Left renal cortex interstitium (tissue), 4 donors: ENCODE results near the gene DCLRE1A. TPM values are rescaled to one million over a fixed set of nuclear protein-coding genes. Genes with fewer than 3 reads are reported as not detected.
"Not testable (repeated sequence)": the region's sequence is repeated elsewhere in the genome, so short reads cannot be mapped to it uniquely, and the experiment has no call there.

Source experiments
- DNase-seq, 4 donors: peaks; one replicate each; pipeline ENCODE4 v3.0.0-alpha.2; 2013; ENCODE audit warnings: low read depth in 4 of 4, low spot score in 2 of 4, missing footprints in 1 of 4
- polyA plus RNA-seq, 4 donors: library from polyadenylated mRNA; unstranded; fragments of 120-200 nt; gene quantifications; one replicate each; pipeline ENCODE4 v1.2.1, GENCODE V29; 2013; ENCODE audit not compliant: insufficient read length in 4 of 4

DCLRE1A gene
- polyA plus RNA-seq, 4 donors: 12.5 to 15.8 (median 14.1) TPM

DNA sequence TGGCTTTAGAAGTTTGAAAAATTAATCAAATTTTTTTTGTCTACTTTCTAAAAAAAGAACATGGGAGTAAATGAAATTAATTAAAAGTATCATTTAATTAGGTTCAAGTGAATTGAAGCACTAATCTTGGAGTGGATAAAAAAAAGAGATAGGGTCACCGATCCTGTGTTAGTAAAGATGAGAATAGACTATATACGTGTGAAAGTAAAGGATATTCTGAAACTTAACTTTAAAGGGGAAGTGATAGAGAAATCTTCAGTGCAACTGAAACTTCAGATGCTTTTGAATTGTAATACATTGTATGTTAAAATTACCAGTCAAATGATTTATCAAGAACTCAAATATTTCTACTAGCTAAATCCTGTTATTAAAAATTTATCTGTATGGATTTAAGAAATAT, 5.4 kb upstream of the DCLRE1A start:
- no peak for DNase-seq

DNA sequence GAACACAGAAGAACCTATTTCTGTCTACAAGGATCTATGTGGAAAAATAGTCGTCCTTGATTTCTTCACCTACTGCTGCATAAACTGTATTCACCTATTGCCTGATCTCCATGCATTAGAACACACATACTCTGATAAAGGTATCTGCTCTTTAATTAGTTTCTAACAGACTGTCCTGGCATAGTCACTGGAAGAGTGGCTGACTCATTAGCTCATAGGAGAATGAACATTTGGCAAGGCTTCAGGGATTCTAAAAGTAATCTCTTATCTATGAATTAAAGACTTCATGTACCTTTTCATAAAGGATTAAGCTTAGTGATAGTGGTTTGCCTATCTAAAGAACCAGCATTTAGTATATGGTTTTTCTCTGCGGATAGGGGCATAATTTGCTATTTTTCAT, 4.7 kb upstream of the DCLRE1A start:
- DNase-seq: no peak

DNA sequence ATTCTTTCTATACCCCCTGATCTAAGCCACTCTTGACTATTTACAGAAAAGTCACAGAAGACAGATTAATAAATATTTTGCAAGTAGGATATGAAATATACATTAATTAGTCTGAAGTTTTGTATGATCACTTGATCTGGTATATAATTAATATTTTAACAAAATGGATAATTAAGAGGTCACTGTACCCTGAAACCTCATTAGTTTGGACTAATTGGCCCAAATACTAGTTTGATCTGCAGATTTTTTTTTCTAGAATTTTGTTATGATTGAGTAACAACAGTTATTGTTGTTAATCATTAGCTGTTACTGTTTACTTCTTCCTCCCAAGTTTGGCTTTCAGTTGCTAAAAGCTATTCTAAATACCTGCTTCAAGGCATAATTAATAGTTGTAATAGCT, 3.3 kb upstream of the DCLRE1A start:
- DNase-seq: no peak

DNA sequence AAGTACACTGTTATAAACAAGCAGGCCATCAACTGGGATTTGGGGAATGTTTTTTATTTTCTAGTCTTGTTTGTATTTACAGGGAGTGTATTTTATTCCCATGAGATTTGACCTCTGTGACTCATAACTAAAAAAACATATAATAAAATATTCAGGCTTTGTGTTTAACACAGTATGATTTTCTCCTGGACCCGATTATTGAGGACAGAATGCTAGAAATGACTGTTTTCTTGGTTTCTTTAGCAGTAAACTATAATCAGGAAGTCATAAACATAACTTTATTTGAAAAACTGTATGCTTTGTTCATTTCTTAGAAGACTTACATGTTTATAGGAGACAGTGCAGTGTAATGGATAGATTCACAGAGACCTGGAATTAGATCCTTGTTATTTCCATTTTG, 2.7 kb upstream of the DCLRE1A start:
- no peak for DNase-seq

DNA sequence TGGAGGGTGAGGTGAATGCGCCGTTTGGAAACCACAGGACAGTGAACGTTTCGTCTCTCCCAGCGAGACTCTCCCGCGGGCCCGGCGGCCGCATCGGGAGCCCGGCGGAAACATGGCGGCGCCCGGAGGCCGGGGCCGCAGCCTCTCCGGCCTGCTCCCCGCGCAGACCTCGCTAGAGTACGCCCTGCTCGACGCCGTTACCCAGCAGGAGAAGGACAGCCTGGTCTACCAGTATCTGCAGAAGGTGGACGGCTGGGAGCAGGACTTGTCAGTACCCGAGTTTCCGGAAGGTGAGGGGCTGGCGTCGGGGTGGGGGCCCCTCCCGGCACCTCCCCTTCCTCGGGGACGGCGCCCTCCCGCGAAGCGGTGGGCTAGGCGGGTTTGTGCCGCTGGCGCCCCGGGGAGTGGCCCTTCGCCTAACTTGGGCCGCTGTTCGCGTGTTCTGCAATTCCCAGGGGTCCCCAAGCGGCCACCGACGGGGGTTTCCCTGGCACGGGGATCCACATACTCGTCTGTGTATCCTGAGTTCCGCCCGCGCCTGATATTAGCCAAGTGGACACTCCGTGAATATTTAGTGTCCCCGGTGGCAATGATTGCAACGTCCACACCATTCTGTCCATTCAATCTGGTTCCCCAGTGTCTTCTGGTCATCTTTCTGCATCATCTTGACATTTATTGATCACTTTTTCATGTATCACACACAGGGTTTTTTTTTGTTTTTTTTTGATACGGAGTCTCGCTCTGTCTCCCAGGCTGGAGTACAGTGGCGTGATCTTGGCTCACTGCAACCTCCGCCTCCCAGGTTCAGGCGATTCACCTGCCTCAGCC, 1.1 kb upstream of the DCLRE1A start:
- peak; percentile 28 to 67 (median 64) for DNase-seq

DNA sequence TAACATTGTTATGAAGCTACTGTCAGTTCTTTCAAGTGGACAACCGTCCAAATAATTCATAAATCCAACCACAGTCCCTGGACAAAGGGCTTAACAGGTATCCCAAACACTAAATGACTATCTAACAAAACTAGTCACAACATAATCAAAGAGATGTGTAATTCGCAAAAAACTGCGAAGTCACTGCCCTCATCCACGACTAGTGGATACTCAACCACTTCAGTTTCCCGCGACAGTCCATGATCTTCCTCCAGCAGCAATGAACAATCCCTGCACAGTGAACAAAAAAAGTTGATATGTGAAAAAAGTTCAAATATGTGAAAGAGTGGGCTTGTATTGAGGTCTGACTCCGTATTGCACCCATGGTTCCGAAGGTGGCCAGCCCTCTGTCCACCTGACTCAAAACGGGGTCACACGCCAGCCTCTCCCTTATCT, 287 bp downstream of the DCLRE1A start:
- peak in 1 of 4 donors; percentile 43 for DNase-seq

DNA sequence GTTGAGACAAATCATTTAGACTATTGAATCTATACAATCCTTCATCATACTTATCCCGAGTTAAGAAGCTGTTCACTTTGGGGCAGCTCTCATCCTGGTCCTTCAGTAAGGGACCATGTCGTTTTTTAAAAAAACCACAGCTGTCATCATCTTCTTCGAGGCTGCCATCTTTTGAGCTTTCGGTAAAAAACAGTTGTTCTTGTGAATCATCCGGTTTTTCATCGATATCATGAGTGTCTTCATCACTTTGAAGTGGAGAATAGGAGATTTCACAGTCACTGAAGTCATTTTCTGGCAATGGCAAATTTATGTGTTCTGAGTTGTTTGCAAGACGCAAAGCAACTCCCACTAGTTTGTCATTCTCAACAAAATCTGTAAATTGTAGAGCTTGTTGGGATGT, 3.9 kb downstream of the DCLRE1A start:
- DNase-seq: no peak

DNA sequence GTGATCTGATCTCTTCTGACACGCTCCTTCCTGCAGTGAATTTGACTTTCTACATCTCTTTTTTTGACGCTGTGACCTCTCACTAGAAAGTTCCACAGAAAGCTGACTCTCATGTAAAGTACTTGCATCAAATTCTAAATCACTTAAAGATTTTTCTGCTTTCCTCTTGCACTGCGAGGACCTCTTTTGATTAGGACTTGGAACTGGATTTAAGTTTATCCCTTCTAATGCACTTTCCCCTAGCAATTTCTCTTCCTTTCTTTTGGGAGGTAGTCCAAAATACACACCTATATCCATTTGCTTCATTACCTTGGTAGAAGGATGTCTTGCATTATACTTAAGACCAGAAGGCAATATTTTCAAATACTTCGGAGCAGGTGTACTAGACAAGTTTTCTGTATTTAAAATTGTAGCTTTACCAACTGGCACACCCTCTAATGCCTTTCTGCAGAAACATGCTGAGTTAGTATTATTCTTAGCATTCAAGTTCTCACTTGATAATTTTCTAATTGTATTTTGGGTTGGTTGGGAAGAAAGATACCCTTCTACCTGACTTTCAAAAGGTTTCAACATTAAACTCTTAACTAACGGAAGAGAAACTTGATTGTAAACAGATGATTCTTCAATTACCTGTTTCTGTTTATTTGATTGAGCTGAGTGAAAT, 4.6 kb downstream of the DCLRE1A start:
- DNase-seq: no peak

DNA sequence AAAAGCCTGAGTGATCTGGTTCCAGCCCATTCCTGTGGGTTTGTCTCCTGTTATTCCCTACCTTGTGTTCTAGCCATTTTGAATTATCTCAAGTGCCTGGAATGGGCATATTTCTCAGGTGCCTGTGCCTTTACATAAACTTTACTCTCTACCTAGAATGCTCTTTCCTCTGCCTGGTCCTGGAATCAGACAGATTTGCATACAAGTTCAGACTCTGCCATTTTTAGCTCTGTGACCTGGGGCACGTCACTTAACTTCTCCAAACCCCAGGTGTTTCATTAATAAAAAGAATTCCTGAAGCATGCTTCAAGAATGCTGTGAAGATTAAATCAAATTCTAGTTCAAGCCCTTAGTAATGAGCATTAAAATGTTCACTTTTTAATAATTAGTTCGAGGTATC, 7.8 kb downstream of the DCLRE1A start:
- no peak for DNase-seq

DNA sequence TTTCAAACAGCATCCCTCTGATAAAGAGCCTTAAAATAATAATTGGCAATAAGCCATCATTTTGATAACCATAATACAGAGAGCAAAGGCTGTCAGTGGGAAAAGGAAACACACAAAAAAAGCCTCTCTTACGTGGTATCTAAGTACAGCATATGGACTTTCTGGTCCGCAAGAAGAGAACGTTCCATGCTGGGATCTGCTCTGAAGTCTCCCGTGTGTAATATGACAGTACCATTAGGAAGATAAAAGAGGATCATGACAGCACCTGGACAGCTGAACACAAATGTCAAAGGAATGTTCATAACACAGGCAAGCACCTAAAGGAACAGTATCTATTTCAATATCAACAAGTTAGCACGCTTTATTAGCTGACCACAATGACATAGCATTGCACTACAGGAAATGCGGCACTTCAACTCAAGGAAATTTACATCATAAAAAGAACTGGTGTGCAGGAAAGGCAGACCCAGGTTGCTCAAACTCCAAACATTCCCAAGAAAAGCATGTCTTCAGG, 9.9 kb downstream of the DCLRE1A start:
- no peak for DNase-seq

DNA sequence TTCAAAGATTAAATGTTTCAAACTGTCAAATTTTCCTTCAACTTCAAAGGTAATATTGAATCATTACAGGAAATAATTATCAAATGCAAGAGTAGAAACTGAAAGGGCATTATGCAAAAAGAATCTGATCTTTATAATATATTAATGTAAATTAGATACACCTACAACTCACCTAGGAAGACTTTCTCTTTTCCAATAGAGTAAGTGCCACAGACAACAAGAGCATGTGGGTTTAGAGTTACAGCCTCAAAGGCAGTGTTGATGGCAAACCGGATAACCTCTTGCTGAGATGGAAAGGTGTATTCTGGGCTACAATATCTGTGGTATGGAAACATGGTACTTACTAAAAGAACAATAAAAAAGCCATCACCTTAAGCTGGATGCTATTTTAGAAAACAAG, 11.7 kb downstream of the DCLRE1A start:
- DNase-seq: no peak

DNA sequence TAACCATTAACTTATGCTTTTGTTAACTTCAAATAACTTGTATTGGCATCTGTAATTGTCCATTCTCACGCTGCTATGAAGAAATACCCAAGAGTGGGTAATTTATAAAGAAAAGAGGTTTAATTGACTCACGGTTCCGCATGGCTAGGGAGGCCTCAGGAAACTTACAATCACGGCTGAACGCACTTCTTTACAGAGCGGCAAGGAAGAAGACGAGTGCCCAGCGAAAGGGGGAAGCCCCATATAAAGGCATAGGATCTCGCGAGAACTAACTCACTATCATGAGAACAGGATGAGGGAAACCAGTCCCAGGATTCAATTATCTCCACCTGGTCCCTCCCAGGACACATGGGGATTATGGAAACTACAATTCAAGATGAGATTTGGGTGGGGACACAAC, 25.3 kb downstream of the DCLRE1A start:
- DNase-seq: not testable (repeated sequence)

DNA sequence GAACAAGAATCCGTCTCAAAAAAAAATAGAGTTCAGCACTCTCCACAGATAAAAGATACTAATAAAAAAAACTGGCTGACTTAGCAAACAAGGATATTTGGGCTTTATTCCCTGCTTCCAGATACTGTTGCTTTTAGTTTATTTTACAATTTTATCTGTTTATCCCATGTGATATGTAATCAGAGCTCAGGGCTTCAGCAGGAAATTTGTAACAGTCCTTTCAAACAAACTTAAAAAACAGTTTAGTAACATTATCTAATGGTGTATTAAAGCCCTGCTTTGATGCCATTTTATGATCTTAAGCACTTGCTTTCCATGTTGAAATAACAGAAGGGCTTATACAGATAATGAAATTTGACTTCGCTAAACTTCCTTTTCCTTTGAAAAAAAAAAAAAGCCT, 28.1 kb downstream of the DCLRE1A start:
- DNase-seq: no peak

DNA sequence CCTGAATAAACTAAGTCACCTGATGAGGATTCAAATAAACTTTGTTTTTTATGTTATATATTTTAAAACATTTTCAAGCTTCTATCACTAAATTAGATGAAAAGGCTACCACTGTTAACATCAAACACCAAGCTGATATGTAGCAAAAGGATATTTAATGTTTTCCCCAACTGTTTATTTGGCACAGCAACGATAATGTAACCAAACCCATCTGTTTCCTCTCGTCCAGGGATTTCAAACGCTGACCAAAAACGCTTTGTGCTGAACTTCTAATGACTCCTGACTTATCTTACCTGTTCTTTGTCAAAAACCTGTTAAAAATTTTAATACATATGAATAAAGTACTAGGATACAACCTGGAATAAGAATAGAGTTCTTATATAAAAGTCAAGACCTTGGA, 30.5 kb downstream of the DCLRE1A start:
- no peak for DNase-seq

DNA sequence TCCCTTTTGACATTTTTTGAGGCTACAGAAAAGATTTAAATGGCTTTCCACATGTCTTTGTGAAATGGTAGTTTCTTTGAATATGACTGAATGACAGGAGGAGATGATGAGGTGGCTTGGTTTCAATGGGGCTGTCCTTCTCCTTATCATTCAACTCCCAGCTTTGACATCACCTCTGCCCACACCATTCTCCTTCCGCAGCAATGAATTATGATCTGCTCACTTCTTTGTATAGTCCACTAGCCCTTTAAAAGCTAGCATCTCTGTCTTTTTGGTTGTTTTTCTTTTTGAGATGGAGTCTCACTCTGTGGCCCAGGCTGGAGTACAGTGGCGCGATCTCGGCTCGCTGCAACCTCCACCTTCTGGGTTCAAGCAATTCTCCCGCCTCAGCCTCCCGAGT, 31.7 kb downstream of the DCLRE1A start:
- DNase-seq: no peak

DNA sequence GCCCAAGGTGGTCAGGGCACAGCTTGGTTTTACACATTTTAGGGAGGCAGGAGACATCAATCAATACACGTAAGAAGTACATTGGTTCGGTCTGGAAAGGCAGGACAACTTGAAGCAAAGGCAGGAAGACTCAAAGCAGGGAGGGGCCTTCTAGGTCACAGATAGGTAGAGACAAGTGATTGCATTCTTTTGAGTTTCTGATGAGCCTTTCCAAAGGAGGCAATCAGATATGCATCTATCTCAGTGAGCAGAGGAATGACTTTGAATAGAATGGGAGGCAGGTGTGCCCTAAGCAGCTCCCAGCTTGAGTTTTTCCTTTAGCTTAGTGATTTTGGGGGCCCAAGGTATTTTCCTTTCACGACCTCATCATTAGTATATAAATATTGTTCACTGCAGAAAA, 32.6 kb downstream of the DCLRE1A start:
- DNase-seq: not testable (repeated sequence)

DNA sequence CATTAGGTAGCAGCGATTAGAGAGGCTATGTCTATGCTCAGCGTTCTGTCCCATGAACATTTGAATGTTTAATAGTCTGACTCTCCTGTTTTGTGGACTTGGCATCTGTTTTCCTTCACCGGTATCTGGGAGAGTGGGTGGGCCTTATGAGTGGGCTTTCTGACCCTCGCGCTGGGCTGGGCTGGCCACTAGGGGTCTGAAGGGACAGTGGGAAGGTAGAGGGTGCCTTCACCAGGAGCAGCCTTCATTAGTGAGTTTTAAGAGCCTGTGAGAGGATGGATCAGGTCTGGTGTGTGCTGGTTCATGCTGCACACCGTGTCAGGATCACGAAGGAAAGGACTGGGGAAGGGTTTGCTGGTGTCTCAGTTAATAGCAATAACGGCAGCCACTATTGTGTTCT, 33.4 kb downstream of the DCLRE1A start:
- DNase-seq: no peak

DNA sequence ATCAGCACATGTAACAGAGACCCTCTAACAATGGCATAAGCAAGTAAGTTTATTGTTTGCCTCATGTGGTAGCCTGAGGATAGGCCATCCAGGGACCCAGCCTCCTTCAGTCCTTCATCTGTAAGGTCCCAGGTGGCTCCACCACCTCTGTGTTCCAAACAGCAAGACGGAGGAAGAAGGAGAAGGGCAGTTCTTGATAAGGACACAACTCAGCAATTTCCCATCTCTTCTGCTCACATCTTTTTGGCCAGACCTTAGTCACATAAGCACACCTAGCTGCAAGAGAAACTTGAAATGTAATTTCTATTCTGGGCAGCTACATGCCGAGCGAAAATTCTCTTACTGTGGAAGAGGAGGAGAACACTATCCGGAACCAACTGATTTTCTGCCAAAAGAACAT, 33.9 kb downstream of the DCLRE1A start:
- DNase-seq: no peak

DNA sequence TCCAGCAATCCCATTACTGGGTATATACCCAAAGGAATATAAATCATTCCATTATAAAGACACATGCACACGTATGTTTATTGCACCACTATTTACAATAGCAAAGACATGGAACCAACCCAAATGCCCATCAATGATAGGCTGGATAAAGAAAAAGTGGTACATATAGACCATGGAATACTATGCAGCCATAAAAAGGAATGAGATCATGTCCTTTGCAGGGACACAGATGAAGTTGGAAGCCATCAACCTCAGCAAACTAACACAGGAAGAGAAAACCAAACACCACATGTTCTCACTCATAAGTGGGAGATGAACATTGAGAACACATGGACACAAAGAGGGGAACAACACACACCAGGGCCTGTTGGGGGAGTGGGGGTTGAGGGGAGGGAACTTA, 39.2 kb downstream of the DCLRE1A start:
- DNase-seq: not testable (repeated sequence)

DNA sequence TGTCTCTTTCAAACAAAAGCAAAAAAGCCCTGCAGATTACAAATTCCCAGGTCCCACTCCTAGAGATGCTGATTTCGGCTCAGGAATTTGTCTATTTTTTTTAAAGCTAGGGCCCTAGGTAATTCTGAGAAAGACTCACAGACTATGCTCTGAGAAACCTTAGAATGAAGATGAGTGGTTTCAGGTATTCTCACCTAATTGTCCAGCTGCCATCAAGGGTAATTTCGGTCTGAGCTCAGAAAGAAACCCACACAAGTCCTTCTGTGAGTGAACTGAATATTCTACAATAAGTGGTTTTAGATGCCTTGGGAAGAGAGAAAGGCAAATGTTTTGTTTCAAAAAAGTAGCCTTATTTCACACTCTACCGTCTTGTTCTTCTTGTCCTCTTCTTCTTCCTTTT, 45.7 kb downstream of the DCLRE1A start:
- no peak for DNase-seq

DNA sequence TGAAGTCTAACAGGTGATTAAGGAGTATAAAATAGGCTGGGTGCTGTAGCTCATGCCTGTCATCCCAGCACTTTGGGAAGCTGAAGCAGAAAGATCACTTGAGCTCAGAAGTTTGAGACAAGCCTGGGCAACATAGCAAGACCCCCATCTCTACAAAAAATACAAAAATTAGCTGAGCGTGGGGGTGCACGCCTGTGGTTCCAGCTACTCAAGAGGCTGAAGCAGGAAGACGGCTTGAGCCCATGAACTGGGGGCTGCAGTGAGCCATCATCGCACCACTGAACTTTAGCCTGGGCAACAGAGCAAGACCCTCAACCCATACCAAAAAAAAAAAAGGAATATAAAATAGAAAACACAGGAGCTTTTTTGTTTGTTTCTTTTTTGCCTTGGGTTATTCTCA, 47.4 kb downstream of the DCLRE1A start:
- DNase-seq: no peak

DNA sequence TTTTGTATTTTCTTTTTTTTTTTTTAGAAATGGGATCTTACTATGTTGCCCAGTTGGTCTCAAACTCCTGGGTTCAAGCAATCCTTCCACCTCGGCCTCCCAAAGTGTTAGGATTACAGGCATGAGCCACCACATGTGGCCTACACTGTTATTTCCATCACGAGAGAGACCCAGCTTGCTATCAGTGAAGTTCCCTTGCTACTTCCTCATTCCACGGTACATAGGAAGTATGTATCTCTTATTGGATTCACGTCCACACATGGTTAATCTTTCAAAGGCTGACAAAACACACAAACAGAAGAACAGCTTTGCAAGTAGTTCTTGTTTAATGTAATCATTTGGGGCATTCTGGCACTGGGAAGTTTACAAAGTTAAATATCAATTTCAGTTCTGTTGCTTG, 50.9 kb downstream of the DCLRE1A start:
- no peak for DNase-seq
